ENCODE results near the gene MYH13.

MYH13 gene

DNA sequence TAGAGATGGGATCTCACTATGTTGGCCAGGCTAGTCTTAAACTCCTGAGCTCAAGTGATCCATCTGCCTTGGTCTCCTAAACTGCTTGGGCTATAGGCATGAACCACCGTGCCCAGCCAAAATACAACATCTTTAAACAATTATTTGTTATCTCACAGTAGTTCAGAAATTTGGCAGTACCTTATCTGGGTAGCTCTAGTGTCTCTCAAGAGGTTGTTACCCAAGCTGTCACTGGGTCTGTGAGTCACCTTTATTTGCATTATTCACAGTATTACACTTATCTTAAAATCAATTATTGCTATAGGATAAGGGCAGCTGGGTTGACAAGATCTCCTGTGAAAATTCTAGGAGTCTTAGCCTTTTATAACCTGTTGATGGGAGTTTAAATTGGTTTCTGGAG lies 110.4 kb downstream of the MYH13 start:
- Mint-ChIP-seq H3K4me3 (no peak overlapping the region), H3K9me3 (no peaks in the 10 kb centered on the region), H3K27ac (no peak overlapping the region), H3K36me3 (no peaks in the 10 kb centered on the region), H3K4me1 (no peaks in the 10 kb centered on the region)
- DNase-seq (ENCODE audit: low spot score in 2 of 2) (no peak), ATAC-seq (no peak)

DNA sequence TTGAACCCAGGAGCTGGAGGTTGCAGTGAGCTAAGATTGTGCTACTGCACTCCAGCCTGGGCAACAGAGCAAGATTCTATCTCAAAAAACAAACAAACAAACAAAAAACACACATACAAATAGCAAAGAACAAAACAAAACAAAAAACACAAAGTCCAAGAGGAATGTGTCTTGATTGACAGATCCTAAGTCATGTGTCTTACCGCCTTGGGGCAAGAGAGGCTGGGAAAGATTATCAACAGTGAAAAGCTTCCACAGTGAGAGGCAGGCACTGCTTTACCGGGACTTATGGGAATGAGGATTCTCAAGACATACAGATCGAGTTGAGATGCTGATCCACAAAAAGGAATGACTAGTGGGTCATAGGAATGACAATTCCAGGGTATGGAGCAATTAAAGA lies 111.7 kb downstream of the MYH13 start:
- no peak overlapping the region for H3K4me3 Mint-ChIP-seq
- no peaks in the 10 kb centered on the region for H3K36me3 Mint-ChIP-seq
- DNase-seq (ENCODE audit: low spot score in 2 of 2) (no peak), ATAC-seq (no peak)
- no peak overlapping the region for H3K27ac Mint-ChIP-seq
- no peaks in the 10 kb centered on the region for H3K4me1 Mint-ChIP-seq
- no peaks in the 10 kb centered on the region for H3K9me3 Mint-ChIP-seq

DNA sequence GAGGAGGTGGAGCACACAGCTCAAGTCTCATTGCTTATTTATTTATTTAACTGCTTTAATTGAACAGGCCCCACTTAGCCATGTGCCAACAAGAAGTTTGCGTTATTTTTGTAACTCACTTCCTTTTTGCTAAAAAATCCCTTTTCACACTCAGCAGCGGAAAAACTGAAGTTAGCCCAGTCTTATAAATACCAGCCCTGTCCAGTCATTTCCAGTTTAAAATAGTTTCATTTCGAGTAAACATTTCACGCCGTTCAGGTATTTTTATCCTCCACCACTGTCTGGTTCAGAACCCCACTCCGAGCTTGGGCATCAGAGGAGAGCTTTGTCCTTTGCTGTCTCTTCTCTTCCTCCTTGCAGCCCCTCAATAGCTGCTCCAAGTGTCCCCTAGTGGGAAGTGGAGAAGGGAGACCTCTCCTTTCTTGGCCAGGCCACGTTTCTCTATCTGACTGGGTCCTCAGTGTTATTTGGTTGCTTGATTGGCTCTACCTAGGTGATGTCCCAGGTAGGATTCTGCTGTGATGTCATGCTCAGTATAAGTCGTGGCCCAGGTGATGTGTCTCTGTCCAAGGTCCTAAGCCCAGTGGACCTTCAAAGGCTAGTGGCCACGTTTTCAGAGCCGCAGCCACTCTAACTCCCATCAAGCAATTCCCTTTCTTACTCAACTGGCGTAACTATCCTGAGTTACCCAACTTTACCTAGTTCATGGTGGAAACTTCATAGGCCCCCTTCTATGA lies 121.4 kb downstream of the MYH13 start:
- Mint-ChIP-seq H3K4me1 (peaks cover 14% of the 10 kb centered on the region), H3K27ac (no peak overlapping the region), H3K36me3 (no peaks in the 10 kb centered on the region), H3K4me3 (no peak overlapping the region), H3K9me3 (no peaks in the 10 kb centered on the region)
- ATAC-seq (peak; percentile 91), DNase-seq (ENCODE audit: low spot score in 2 of 2) (no peak)
